Measurements from ENCODE around the gene GPR39.

- TF ChIP-seq CTCF (IDR thresholded peaks at IDR 0.05; ENCODE audit: extremely low read depth in 1 of 2, insufficient read depth in 1 of 2, low read depth in 1 of 2, low read length in 2 of 2) (no peak), POLR2A (IDR thresholded peaks at IDR 0.05; ENCODE audit: low read depth, low read length) (no peak), MAX (IDR thresholded peaks at IDR 0.05; ENCODE audit: insufficient read depth, insufficient read length) (no peak), GATA2 (IDR thresholded peaks at IDR 0.05; ENCODE audit: insufficient read depth, insufficient read length, low read depth, low read length) (no peak), FOS (IDR thresholded peaks at IDR 0.05; ENCODE audit: borderline replicate concordance, insufficient read depth, low read length) (no peak), JUN (IDR thresholded peaks at IDR 0.05; ENCODE audit: borderline replicate concordance, insufficient read depth, insufficient read length, low read depth) (no peak), POLR2AphosphoS5 (IDR thresholded peaks at IDR 0.05; ENCODE audit: insufficient read depth, low read depth, low read length) (no peak), EZH2 (IDR thresholded peaks at IDR 0.05; ENCODE audit: borderline replicate concordance, low read depth, low read length, severe bottlenecking) (no peak)
Measured at GRCh38 chr2:132583666-132584360, 167.2 kb downstream of the GPR39 start.
